ENCODE results near the gene NRCAM.
"Not testable (repeated sequence)": the region's sequence is repeated elsewhere in the genome, so short reads cannot be mapped to it uniquely, and the experiment has no call there.

The NRCAM gene

DNA sequence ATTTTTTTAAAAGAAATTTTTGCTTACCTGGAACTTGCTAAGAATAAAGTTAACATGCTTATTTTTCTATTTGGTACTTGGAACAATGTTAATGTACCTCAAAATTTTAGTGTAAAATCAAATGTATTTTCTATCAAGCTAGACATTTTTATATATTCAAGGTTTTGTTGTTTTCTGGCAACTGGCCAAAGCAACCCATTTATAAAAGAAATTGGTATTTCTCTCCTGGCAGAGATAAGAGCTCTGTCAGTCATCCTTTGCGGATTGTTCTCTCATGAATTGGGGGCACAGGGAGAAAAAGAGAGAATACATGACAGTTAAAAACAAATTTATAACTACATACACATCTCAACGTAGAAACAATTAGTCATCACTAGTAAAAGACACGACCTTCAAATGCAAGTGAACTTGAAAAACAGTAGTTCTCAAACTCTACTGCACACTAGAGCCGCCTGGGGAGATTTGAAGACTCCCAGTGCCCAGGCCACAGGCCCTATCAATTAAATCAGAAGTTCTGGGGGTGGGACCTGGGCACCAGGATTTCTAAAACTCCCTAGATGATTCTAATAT is 173.7 kb downstream of the NRCAM start:
- DNase-seq (ENCODE audit: low read depth, low spot score) = no peak

DNA sequence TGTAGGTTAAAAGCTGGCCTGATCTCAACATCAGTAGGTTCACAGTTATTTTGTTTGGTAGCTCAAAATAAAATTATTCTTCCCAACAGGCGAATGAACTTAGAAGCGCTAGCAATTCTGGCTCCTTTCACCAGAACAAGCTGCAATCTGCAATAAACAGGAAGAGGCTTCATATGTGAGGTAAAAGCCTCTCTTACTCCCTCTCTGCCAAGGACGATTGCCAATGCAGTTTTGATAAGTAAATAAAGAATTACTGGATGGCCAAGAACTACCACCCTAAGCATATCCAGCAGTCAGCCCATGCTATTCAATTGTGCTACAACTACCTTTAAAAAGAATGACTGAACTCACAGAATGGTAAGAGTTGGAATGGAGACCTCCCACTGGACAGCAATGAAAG is 176.1 kb downstream of the NRCAM start:
- DNase-seq (ENCODE audit: low read depth, low spot score) = no peak

DNA sequence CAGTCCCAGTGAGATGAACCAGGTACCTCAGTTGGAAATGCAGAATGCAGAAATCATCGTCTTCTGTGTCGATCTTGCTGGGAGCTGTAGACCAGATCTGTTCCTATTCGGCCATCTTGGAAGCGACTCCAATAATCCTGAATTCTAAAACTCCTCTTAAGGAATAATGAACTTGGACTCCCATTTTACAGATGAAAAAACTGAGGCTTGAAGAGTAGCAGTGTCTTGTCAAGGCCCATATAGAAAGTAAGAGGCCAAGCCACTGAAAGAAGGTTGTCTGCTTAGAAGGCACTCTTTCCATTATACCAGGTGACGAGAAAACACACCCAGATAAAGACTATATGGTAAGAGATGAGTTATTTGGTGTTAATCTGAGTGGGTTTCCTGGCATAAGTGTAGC is 177.5 kb downstream of the NRCAM start:
- no peak for DNase-seq (ENCODE audit: low read depth, low spot score)

DNA sequence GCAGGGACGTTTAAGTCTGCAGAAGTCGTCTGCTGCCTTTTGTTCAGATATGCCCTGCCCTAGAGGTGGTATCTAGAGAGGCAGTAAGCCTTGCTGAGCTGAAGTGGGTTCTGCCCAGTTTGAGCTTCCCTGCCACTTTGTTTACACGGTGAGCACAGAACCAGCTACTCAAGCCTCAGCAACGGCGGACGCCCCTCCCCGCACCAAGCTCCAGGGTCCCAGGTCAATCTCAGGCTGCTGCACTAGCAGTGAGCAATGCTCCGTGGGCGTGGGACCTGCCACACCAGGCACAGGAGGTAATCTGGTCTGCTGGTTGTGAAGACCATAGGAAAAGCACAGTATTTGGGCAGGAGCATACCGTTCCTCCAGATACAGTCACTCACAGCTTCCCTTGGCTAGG is 178.0 kb downstream of the NRCAM start:
- no peak for DNase-seq (ENCODE audit: low read depth, low spot score)

DNA sequence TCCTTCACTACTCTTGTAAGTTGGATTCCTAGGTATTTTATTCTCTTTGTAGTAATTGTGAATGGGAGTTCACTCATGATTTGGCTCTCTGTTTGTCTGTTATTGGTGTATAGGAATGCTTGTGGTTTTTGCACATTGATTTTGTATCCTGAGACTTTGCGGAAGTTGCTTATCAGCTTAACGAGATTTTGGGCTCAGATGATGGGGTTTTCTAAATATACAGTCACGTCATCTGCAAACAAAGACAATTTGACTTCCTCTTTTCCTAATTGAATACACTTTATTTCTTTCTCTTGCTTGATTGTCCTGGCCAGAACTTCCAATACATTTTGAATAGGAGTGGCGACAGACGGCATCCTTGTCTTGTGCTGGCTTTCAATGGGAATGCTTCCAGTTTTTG is 181.8 kb downstream of the NRCAM start:
- not testable (repeated sequence) for DNase-seq (ENCODE audit: low read depth, low spot score)

DNA sequence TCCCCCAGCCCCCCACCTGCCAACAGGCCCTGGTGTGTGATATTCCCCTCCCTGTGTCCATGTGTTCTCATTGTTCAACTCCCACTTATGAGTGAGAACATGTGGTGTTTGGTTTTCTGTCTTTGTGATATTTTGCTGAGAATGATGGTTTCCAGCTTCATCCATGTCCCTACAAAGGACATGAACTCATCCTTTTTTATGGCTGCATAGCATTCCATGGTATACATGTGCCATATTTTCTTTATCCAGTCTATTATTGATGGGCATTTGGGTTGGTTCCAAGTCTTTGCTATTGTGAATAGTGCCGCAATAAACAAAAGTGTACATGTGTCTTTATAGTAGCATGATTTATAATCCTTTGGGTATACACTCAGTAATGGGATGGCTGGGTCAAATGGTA is 183.3 kb downstream of the NRCAM start:
- DNase-seq (ENCODE audit: low read depth, low spot score) = not testable (repeated sequence)

DNA sequence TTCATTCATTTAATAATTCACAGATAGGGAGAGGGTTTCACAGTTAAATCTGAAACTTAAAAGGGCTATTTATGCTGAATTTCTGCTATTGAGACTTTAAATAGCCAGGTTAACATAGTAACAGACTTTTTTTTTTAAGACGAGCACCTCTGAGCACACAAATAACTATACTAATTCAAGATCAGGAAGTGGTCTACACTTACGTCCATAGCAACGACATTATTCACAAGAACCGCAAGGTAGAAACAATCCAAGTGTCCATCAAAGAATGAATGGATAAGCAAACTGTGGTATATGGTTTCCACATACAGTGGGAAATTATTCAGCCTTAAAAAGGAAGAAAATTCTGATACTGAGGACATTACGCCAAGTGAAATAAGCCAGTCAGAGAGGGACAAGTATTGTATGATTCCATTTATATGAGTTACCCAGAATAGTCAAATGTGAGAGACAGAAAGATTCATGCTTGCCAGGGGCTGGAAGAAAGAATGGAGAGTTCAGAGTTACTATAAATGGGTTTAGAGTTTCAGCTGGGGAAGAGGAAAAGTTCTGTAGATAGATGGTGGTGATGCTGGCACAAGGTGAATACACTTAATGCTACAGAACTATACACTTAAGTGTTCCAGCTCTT is 185.7 kb downstream of the NRCAM start:
- peak; percentile 90 for DNase-seq (ENCODE audit: low read depth, low spot score)

DNA sequence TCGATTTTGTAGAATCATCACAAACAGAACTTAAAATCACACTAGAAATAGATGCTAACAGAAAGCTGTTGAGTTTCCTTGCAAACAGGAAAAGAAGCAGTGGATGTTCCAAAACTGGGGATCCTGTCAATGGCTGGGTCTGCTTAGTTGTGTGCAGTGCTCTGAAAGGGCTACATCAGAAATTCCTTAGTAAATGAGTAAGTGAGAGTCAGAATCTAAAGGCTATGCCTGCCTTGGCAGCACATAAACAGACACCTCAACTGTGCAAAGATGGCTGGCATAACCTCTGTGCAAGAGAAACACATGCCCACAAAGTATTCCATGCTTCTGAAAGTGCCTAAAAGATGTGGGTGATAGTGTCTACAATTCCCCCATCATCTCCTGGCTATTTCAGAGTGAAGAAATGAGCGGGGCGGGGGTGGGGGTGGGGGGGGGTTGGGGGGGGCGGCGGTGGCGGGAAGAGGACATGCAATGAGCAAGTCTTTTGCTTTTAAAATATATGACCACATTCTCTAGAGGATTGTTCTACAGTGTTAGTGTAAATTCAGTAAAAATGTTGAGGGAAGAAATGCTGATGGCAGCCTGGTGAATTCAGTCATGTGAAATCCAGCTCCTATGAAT is 187.9 kb downstream of the NRCAM start:
- DNase-seq (ENCODE audit: low read depth, low spot score) = peak; percentile 56

DNA sequence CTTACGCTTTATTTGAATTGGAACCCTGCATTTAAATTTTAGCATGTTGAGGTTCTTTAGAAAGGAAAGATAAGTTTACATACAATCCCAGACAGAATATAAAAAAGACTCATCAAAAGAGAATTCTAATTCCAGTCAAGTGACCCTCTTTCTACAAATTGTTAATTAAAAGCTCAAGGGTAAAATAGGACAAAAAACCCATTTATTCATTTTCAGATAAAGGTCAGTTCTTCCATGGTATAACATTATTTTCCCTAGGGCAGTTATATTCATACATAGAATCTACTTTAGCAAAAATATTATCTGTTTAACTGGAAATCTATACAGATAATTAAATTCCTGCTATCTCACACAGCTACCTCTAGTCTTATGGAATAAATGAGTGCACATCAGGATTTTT is 188.6 kb downstream of the NRCAM start:
- no peak for DNase-seq (ENCODE audit: low read depth, low spot score)

DNA sequence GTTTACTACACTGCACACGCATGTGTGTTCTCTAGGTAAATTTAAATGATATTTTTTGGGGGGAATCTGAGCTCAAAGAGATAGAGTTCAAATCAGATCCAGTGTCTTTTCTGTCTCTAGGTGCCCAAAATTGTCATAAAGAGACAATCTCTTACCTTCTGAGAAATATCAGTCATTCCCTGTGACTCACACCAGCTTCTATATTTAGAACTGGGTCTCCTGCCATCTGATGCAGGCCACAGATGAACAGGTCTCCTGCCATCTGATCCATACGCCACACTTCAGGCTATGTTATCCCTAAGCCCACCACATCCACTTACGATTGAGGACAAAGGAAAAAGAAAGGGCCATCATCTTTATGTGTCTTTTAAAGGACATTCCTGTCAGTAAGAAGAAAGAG is 189.7 kb downstream of the NRCAM start:
- DNase-seq (ENCODE audit: low read depth, low spot score) = peak; percentile 48

DNA sequence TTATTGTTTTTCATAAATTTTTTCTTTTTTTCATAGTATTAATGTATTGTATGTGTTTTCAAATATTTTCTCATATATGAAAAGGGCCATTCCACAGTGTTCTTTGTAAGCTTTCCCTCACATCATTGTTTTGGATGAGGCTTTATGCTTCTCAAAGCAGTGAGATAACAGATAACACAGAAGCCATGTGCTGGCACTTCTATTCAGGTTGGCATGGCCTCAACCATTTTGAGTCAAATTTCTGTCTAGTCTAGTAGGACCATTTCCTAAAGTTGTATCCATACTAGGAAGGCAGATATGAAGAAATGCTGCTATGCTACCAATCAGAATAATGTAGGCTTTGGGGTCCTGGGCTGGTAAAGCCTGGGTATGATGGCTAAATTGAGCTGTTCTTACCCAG is 190.2 kb downstream of the NRCAM start:
- no peak for DNase-seq (ENCODE audit: low read depth, low spot score)

DNA sequence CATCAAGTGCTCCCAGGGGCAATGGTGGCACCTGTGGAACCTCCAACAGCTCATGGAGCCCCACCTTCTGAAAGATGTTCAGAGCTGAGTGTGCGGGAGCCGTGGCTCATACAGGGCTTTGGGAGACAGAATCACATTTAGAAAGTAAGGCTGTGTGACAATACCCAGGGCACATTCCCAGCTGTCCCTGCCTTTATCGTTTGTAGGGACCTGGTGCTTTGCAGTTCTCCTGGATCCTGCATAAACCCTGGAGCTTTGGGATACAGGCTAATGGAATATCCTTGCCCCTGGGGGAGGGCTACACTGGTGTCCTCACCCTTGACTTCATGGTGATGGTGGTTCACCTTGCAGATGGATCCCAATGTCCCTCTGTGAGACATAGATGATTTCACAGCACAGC is 191.2 kb downstream of the NRCAM start:
- DNase-seq (ENCODE audit: low read depth, low spot score) = no peak

DNA sequence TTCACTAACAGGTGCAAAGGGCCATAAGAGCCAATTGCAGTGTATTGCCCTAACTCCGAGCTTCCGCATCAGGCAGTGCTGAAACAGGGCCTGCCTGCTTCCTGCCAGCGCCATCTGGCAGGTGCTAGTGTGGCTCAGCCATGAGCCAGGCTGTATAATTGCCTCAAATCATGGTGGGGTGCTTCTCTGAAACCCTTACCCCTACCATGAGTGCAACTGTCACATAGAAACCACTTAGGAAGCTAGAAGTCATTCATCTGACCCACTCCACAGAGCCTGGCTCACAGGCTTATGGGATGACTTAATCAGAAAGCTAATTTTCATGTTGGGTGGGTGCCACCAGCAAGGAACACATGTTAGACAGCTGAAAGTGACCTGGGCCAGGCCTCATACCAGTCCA is 192.8 kb downstream of the NRCAM start:
- DNase-seq (ENCODE audit: low read depth, low spot score) = no peak

DNA sequence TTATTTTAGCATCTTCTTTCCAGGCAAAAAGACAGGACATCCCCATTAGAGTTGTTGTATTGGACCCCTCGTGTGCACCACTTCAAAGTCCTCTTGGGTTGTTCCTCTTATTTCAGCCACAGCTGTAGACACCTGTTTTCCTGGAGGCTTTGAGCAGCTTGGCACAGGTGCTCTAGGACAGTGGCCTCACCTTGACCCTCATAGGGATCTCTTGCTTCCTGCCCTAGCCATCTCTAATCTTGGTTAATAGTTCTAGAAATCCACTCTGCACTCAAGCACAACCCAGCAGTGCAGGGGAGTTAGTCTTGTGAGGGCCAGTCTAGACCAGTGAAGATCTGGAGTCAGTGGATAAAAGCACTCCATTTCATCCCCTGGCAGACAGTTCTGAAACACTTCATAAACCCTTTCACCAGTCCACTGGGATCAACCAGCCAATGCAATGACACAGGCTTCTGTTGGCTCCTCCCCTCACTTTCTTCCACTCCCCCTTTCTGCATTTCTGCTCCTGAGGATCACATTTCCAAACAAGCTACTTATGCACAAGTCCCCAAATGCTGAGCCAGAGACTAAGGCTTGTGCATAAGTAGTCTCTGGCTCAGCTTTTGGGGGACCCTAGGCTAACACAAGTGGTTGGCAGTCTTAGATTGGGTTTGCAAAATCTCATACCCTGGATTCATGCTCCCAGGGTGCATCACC is 194.5 kb downstream of the NRCAM start:
- no peak for DNase-seq (ENCODE audit: low read depth, low spot score)

DNA sequence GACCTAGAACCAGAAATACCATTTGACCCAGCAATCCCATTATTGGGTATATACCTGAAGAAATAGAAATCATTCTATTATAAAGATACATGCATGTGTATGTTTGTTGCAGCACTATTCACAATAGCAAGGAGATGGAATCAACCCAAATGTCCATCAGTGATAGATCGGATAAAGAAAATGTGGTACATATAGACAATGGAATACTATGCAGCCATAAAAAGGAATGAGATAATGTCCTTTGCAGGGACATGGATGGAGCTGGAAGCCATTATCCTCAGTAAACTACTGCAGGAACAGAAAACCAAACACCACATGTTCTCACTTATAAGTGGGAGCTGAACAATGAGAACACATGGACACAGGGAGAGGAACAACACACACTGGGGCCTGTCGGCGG is 196.8 kb downstream of the NRCAM start:
- DNase-seq (ENCODE audit: low read depth, low spot score) = not testable (repeated sequence)

DNA sequence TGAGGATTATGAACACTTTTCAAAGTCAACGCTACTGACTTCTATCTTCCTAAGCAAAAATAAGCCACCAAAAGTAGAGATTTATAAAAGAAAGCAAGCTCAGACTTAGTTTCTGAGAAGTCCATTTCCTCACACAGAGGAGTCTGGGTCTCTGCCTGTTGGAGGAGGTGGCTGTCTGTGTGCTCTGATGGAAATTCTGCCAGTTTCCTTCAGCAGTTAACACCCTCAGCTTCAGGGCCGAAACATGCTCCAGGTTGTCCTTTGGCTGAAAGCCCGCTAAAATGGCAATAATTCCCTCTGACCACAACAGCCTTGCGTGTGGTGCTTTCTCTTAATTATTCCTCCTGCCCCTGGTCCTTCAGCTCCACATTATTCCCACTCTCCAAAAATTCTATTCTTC is 198.3 kb downstream of the NRCAM start:
- no peak for DNase-seq (ENCODE audit: low read depth, low spot score)

DNA sequence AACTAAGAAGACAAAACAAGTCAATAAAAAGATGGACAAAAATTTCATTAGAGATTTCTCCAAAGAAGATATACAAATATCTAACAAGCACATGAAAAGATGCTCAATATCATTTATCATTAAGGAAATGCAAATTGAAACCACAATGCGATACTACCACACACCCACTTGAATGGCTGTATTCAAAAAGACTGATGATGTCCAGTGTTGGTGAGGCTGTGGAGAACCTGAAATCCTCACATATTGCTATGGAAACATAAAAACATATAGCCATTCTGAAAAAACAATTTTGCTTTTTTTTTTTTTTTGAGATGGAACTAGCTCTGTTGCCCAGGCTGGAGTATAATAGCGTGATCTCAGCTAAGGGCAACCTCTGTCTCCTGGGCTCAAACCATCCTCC is 202.0 kb downstream of the NRCAM start:
- peak; percentile 55 for DNase-seq (ENCODE audit: low read depth, low spot score)

DNA sequence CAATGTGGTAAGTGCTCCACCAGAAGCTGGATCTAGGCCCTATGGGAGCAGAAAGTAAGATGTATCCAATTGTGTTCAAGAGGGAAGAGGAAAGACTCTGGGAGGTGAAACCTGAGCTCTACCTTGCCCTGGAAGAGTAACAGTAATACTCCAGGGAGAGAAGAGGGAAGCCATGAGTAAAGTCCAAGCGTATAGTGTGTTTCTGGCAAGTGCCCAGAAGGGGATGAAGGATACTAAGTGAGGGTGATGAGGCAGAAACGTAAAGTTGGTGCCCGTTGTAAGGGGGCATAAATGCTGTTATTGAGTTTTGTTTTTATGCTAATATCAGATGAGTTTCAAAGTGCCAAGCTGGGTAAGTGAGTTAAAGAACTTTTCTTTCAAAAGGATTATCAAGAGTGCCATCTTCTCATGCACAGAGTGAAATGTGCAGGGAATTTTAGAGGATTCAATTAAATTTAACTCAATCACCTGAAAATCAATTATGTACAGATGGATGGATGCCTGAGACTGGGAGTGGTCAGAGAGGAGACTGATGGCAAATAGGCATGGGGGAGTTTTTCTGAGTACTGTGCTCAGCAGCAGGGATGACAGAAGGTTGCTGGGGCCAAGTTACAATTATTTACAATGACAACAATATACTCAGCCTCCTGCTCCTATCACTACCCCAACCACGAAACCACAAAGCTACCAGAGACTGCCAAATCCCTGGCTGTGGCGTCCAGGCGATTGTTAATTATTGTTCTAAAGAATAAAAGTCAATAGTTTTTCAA is 202.8 kb downstream of the NRCAM start:
- peak; percentile 86 for DNase-seq (ENCODE audit: low read depth, low spot score)

DNA sequence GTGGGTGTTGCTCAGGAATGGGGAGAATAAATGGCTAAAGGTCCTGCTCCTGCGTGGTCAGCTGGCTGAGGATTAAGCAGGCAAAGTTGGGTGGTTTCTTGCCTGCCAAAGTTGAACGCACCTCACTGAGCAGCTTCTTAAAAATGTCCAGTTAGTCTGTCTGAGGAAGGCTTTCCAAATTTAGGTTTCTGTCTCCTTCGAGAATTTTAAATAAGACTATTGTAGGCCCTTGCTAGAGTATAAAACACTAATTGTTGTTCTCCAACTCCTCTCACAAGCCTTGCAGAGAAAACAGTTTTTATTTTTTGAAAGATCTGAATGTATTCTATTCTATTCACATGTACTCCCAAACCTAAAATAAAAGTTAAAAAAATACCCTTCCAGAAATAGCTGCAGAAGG is 204.1 kb downstream of the NRCAM start:
- no peak for DNase-seq (ENCODE audit: low read depth, low spot score)

DNA sequence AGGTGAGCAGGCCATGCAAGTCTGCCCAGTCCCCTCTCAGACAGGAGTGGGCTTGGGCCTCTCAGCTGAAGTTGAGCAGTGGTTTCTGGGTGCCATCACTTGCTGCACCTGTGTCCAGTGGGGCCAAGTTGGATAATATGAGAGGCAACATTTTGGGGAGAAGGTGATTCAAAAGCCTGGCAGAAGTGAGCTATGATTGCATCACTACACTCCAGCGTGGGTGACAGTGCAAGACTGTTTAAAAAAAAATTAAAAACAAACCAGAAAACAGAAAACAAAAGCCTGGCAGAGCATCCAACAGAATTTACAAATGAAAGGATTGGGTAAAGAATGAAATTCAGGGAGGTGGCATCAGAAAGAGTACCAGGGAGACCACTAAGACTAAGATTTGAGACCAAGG is 204.5 kb downstream of the NRCAM start:
- DNase-seq (ENCODE audit: low read depth, low spot score) = no peak

DNA sequence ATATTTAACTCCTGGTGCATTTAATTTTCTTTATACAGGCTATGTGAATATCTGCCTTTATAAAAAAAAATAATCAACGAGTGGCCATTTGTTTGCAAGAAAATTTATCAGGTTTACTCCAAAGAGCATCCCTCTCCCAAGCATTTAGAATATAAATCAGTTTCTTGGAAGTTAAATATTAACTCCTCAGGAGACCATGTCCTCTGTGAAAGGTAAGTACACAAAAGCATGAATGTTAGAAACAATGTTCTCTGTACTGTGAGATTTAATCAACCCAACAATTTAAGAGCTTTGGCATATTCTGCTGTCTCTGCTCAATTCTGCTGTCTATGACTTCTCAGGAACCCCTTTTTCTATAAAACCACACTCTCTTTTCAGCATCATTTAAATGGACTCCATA is 206.8 kb downstream of the NRCAM start:
- no peak for DNase-seq (ENCODE audit: low read depth, low spot score)

DNA sequence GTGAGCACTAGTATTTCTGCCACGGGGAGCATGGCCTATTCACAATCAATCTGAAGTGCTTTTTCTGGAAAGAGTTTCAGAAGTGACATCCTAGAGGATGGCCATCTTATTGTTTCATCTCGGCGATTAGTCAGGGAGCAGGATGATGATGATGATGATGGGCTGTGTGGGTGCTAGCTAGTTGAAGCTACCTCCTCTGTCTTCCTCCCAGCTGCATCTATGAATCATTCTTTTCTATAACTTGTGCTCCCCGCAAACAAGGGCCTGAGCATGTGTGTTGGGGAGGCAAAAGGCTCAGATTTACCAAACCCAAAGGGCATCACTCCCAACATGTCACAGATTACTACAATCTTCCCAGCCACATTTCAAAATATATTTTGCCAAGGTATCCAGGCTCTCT is 207.4 kb downstream of the NRCAM start:
- no peak for DNase-seq (ENCODE audit: low read depth, low spot score)
